ENCODE data around the gene DPP9. TPM values are rescaled to one million over a fixed set of nuclear protein-coding genes. Genes with fewer than 3 reads are reported as not detected.
A peak's percentile ranks its signal among the peaks of the same experiment; 100 is the strongest.

The DPP9 gene
- total and polyA plus RNA-seq, 2 of the 4 experiments (the other 2 are of a cell fraction): 12.4 to 33.0 TPM

GRCh38 chr19:4660181-4660791 is 63.4 kb downstream of the DPP9 start:
- H3K4ac ChIP-seq (ENCODE audit: low read depth, low read length): no peak overlapping the region
- H3K9me3 ChIP-seq (ENCODE audit: control insufficient read depth, insufficient read depth, low read length): no peaks in the 10 kb centered on the region; the same call in 1 of the 2 replicates
- no peak overlapping the region for H2BK15ac ChIP-seq (ENCODE audit: low read depth, low read length)
- no peak overlapping the region for H3K56ac ChIP-seq (ENCODE audit: extremely low read depth, insufficient read depth, low read length)
- no peak overlapping the region for H3K4me2 ChIP-seq (ENCODE audit: low read depth, low read length)
- no peak overlapping the region for H3K18ac ChIP-seq (ENCODE audit: low read depth, low read length)
- H4K8ac ChIP-seq (ENCODE audit: low read depth in 2 of 2, low read length in 2 of 2): no peak overlapping the region
- H3K36me3 ChIP-seq (ENCODE audit: control insufficient read depth, insufficient read depth, low read length): peaks cover 67% of the 10 kb centered on the region
- ATAC-seq (ENCODE audit: low read depth): peak; percentile 40; the same call in 1 of the 2 replicates
- no peaks in the 10 kb centered on the region for H3K4me1 ChIP-seq (ENCODE audit: control insufficient read depth, insufficient read depth, low read length)
- H2BK5ac ChIP-seq (ENCODE audit: low read depth, low read length, poor library complexity, severe bottlenecking): no peak overlapping the region
- H4K91ac ChIP-seq (ENCODE audit: insufficient read depth, low read depth, low read length): no peak overlapping the region
- H3K4me3 ChIP-seq (ENCODE audit: insufficient read depth, low read depth, low read length): no peak overlapping the region
- H3K79me1 ChIP-seq (ENCODE audit: low read depth in 1 of 2, low read length in 2 of 2): peaks cover 9 to 56% of the 10 kb centered on the region in 2 experiments; a peak in 3 of 4 replicates
- no peak overlapping the region for H3K23ac ChIP-seq (ENCODE audit: low read depth, low read length)
- no peak overlapping the region for H2AK9ac ChIP-seq (replicated peaks; ENCODE audit: low read depth, low read length, poor library complexity)
- H2BK120ac ChIP-seq (ENCODE audit: low read depth, low read length): no peak overlapping the region
- H3K27me3 ChIP-seq (ENCODE audit: control insufficient read depth, insufficient read depth, low read length): no peaks in the 10 kb centered on the region
- H3K9ac ChIP-seq (ENCODE audit: low read depth, low read length): no peak overlapping the region
- no peaks in the 10 kb centered on the region for H3K9me1 ChIP-seq (ENCODE audit: insufficient read depth, low read length)
- dilution Hi-C loops (cut with HindIII; ENCODE audit: low sequenced_read_pairs, unreplicated experiment) (no loop called here), intact Hi-C loops (cut with micrococcal nuclease) (no loop called here), in situ Hi-C loops (cut with MboI; ENCODE audit: low sequenced_read_pairs) (no loop called here)
- H3K27ac ChIP-seq (ENCODE audit: insufficient read depth, low read length): no peak overlapping the region
- peak overlapping the region; percentile 21 for H2AFZ ChIP-seq (replicated peaks; ENCODE audit: low read length, poor library complexity)
- WGBS, 2 experiments (ENCODE audit: extremely low coverage in 2 of 2, insufficient read length in 1 of 2): 100% methylated on average over 2 of the region's 15 CpGs; no CpG with 5 or more reads in 1 of the 2 experiments
- ChIA-PET POLR2A (ENCODE audit: unreplicated experiment) (no interaction called here), CTCF (interaction anchor here (0.7 kb wide), 1 partner anchor 43 kb away, joined by 3 read pairs; no protein-coding TSS in a partner anchor)
- no TSS peak for BruUV-seq (replicated peaks)
- no peak overlapping the region for H3K14ac ChIP-seq (replicated peaks; ENCODE audit: low read depth, low read length)
- TF ChIP-seq NFE2L2 (IDR thresholded peaks at IDR 0.05; ENCODE audit: low read depth, low read length) (no peak), RAD21 (IDR thresholded peaks at IDR 0.05; ENCODE audit: low read length) (0 out of 2 replicates have a peak, but pooled peaks have one; percentile 8)
- H2AK5ac ChIP-seq (ENCODE audit: low read depth, low read length): no peak overlapping the region
- H4K5ac ChIP-seq (ENCODE audit: low read depth, low read length): no peak overlapping the region
- no peak for DNase-seq
- no peak overlapping the region for H2BK20ac ChIP-seq (ENCODE audit: low read depth, low read length)
- H4K20me1 ChIP-seq (ENCODE audit: insufficient read depth, low read length): peaks cover 46% of the 10 kb centered on the region

Data from IMR-90 (cell line).